SK-N-SH treated with all-trans-retinoic acid at 6 μM for 48 hours (cell line): ENCODE data around the gene TCEAL6.
A peak's percentile ranks its signal among the peaks of the same experiment; 100 is the strongest.
"Not testable (repeated sequence)": the region's sequence is repeated elsewhere in the genome, so short reads cannot be mapped to it uniquely, and the experiment has no call there.

Experiments
- ATAC-seq: fragments of 200-7000 bp; cut with Tn5 transposase; 3 replicates; pipeline ENCODE4 v1.9.1; 2020; ENCODE audit warnings: mild to moderate bottlenecking, moderate library complexity
- ARNTL ChIP-seq: fragments of 450-650 bp; formaldehyde crosslinking; IDR thresholded peaks from 2 replicates; pipeline ENCODE4 v1.5.0; 2020; ENCODE audit warnings: low read depth, mild to moderate bottlenecking, moderate library complexity, borderline replicate concordance
- BACH2 ChIP-seq: fragments of 250-450 bp; sonication (Bioruptor Pico); IDR thresholded peaks from 2 replicates; pipeline ENCODE4 v1.9.0; 2021; ENCODE audit warnings: mild to moderate bottlenecking, borderline replicate concordance
- CREB5 ChIP-seq: fragments of 250-450 bp; sonication (Bioruptor Pico); IDR thresholded peaks from 2 replicates; pipeline ENCODE4 v1.5.1; 2020; ENCODE audit warnings: low read depth, mild to moderate bottlenecking, moderate library complexity
- CSDC2 ChIP-seq: fragments of 250-450 bp; sonication (Bioruptor Pico); IDR thresholded peaks from 2 replicates; pipeline ENCODE4 v1.5.0; 2020; ENCODE audit warnings: mild to moderate bottlenecking, moderate library complexity
- CSRNP3 ChIP-seq: fragments of 250-450 bp; sonication (Bioruptor Pico); IDR thresholded peaks from 2 replicates; pipeline ENCODE4 v1.5.1; 2021; ENCODE audit warnings: mild to moderate bottlenecking, moderate library complexity
- ESRRG ChIP-seq: fragments of 250-450 bp; sonication (Bioruptor Pico); IDR thresholded peaks from 2 replicates; pipeline ENCODE4 v1.6.1; 2021; ENCODE audit warnings: mild to moderate bottlenecking
- GLIS3 ChIP-seq: fragments of 250-450 bp; sonication (Bioruptor Pico); IDR thresholded peaks from 2 replicates; pipeline ENCODE4 v1.5.0; 2020; ENCODE audit warnings: mild to moderate bottlenecking, moderate library complexity
- ISL1 ChIP-seq: fragments of 250-450 bp; sonication (Bioruptor Pico); IDR thresholded peaks from 2 replicates; pipeline ENCODE4 v2.1.2; 2022; ENCODE audit warnings: mild to moderate bottlenecking, moderate library complexity
- OSR1 ChIP-seq: fragments of 250-450 bp; sonication (Bioruptor Pico); IDR thresholded peaks from 2 replicates; pipeline ENCODE4 v1.8.0; 2022; ENCODE audit warnings: moderate library complexity, mild to moderate bottlenecking, inconsistent platforms
- PPARA ChIP-seq: fragments of 250-450 bp; sonication (Bioruptor Pico); IDR thresholded peaks from 2 replicates; pipeline ENCODE4 v1.5.0; 2020; ENCODE audit warnings: mild to moderate bottlenecking, borderline replicate concordance
- RARB ChIP-seq: fragments of 250-450 bp; sonication (Bioruptor Pico); IDR thresholded peaks from 2 replicates; pipeline ENCODE4 v1.8.0; 2021; ENCODE audit warnings: mild to moderate bottlenecking, moderate library complexity
- SNAI2 ChIP-seq: fragments of 250-450 bp; sonication (Bioruptor Pico); IDR thresholded peaks from 2 replicates; pipeline ENCODE4 v1.5.0; 2020; ENCODE audit warnings: mild to moderate bottlenecking, moderate library complexity
- TCF4 ChIP-seq: fragments of 250-450 bp; sonication (Bioruptor Pico); IDR thresholded peaks from 2 replicates; pipeline ENCODE4 v1.8.0; 2021; ENCODE audit warnings: mild to moderate bottlenecking, moderate library complexity, borderline replicate concordance
- ZC3H10 ChIP-seq: fragments of 250-450 bp; sonication (Bioruptor Pico); IDR thresholded peaks from 2 replicates; pipeline ENCODE4 v1.5.1; 2021; ENCODE audit warnings: mild to moderate bottlenecking, moderate library complexity
- ZFP3 ChIP-seq: fragments of 250-450 bp; sonication (Bioruptor Pico); IDR thresholded peaks from 2 replicates; pipeline ENCODE4 v1.5.0; 2020; ENCODE audit warnings: mild to moderate bottlenecking, moderate library complexity
- ZFP30 ChIP-seq: fragments of 450-650 bp; formaldehyde crosslinking; IDR thresholded peaks from 2 replicates; pipeline ENCODE4 v1.5.0; 2022; ENCODE audit warnings: mild to moderate bottlenecking, moderate library complexity
- ZNF565 ChIP-seq: fragments of 450-650 bp; formaldehyde crosslinking; conservative IDR thresholded peaks from 2 replicates; pipeline ENCODE4 v1.5.0; 2020; ENCODE audit warnings: low read depth, mild to moderate bottlenecking, moderate library complexity
- ZNF70 ChIP-seq: fragments of 450-650 bp; formaldehyde crosslinking; IDR thresholded peaks from 2 replicates; pipeline ENCODE4 v1.5.0; 2020; ENCODE audit warnings: mild to moderate bottlenecking, moderate library complexity
- ZNF8 ChIP-seq: fragments of 450-650 bp; formaldehyde crosslinking; IDR thresholded peaks from 2 replicates; pipeline ENCODE4 v1.5.0; 2020; ENCODE audit warnings: mild to moderate bottlenecking, moderate library complexity
- TF ChIP-seq, protein P1 (sequence below): fragments of 250-450 bp; sonication (Bioruptor Pico); IDR thresholded peaks from 2 replicates; pipeline ENCODE4 v1.8.0; 2020; ENCODE audit warnings: mild to moderate bottlenecking, moderate library complexity, borderline replicate concordance
- TF ChIP-seq, protein P2 (sequence below): fragments of 250-450 bp; sonication (Bioruptor Pico); IDR thresholded peaks from 2 replicates; pipeline ENCODE4 v1.8.0; 2021; ENCODE audit warnings: low read depth, mild to moderate bottlenecking, moderate library complexity, borderline replicate concordance

The TCEAL6 gene

GRCh38 chrX:102142274-102142673, at the start of gene TCEAL6:
Gene TCEAL6, minus strand, starts transcription at chrX:102142481.
- not testable (repeated sequence) for ATAC-seq

DNA sequence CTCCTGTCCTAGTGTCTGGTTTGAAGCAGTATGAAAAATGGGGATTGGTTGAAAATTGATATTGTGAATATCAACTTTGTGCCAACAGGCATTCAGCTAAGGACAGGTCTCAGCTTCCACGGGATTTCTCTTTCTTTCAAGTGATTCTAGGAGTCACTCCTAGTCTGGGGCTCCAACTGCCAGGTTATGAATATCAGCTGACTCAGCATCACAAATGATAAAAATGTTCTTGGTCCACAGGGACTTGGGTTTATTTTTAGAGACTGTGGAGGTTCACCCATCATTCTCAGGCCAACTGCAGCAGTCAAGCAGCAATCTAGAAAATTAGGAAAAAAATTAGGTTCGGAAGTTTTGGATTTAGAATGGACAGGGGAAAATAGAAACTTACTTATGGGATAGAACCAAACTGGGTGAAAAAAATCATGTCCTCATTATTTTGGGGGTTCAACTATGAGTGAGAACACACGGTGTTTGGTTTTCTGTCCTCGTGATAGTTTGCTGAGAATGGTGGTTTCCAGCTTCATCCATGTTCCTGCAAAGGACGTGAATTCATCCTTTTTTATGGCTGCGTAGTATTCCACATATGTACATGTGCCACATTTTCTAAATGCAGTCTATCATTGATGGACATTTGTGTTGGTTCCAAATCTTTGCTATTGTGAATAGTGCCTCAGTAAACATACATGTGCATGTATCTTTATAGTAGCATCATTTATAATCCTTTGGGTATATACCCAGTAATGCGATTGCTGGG, 43.9 kb upstream of the TCEAL6 start:
- TF ChIP-seq ZNF70 (CRISPR knock-in tag) (no peak), SNAI2 (no peak), PPARA (CRISPR knock-in tag) (no peak), ZFP3 (no peak), CSRNP3 (CRISPR knock-in tag) (no peak), CREB5 (CRISPR knock-in tag) (no peak)
- no peak for ATAC-seq

GRCh38 chrX:102155806-102156179, 13.5 kb upstream of the TCEAL6 start, which contains the start of gene BEX5:
Gene BEX5, minus strand, starts transcription at chrX:102155977. Its CDS starts 1,712 bp downstream, at chrX:102154265.
- ATAC-seq, result peak; percentile 78
- TF ChIP-seq ISL1 (no peak), ARNTL (no peak), OSR1 (CRISPR knock-in tag) (no peak), ZC3H10 (CRISPR knock-in tag) (no peak), CSRNP3 (CRISPR knock-in tag) (no peak), RARB (no peak), CREB5 (CRISPR knock-in tag) (no peak), ZFP30 (CRISPR knock-in tag) (no peak), PPARA (CRISPR knock-in tag) (no peak), SNAI2 (no peak), ZNF565 (CRISPR knock-in tag) (no peak), CSDC2 (no peak), TCF4 (CRISPR knock-in tag) (no peak), ESRRG (CRISPR knock-in tag) (no peak), ZFP3 (no peak), ZNF8 (no peak), BACH2 (CRISPR knock-in tag) (no peak), GLIS3 (CRISPR knock-in tag) (no peak)
- TF ChIP-seq, protein P1, sequence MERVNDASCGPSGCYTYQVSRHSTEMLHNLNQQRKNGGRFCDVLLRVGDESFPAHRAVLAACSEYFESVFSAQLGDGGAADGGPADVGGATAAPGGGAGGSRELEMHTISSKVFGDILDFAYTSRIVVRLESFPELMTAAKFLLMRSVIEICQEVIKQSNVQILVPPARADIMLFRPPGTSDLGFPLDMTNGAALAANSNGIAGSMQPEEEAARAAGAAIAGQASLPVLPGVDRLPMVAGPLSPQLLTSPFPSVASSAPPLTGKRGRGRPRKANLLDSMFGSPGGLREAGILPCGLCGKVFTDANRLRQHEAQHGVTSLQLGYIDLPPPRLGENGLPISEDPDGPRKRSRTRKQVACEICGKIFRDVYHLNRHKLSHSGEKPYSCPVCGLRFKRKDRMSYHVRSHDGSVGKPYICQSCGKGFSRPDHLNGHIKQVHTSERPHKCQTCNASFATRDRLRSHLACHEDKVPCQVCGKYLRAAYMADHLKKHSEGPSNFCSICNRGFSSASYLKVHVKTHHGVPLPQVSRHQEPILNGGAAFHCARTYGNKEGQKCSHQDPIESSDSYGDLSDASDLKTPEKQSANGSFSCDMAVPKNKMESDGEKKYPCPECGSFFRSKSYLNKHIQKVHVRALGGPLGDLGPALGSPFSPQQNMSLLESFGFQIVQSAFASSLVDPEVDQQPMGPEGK (CRISPR knock-in tag), result no peak
- TF ChIP-seq, protein P2, sequence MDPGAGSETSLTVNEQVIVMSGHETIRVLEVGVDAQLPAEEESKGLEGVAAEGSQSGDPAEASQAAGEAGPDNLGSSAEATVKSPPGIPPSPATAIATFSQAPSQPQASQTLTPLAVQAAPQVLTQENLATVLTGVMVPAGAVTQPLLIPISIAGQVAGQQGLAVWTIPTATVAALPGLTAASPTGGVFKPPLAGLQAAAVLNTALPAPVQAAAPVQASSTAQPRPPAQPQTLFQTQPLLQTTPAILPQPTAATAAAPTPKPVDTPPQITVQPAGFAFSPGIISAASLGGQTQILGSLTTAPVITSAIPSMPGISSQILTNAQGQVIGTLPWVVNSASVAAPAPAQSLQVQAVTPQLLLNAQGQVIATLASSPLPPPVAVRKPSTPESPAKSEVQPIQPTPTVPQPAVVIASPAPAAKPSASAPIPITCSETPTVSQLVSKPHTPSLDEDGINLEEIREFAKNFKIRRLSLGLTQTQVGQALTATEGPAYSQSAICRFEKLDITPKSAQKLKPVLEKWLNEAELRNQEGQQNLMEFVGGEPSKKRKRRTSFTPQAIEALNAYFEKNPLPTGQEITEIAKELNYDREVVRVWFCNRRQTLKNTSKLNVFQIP, result no peak
- TF ChIP-seq, all 23 proteins: peak for 0
